GM12875 (cell line): ENCODE results near the gene CTNNA3.

Experiments used
- H3K4me3 ChIP-seq: one replicate; pipeline ENCODE4 v1.5.1; 2011; ENCODE audit warnings: low read depth, low read length, control low read depth
- CTCF ChIP-seq: IDR thresholded peaks from 2 replicates; pipeline ENCODE4 v1.5.1; 2011; ENCODE audit warnings: low read depth, mild to moderate bottlenecking, control low read depth, inconsistent platforms, low read length, moderate library complexity, borderline replicate concordance; ENCODE audit not compliant: insufficient read depth

CTNNA3 gene

GRCh38 chr10:66586073-66586472 is 1109.9 kb downstream of the CTNNA3 start:
- TF ChIP-seq CTCF, result no peak
- no peak overlapping the region for H3K4me3 ChIP-seq

GRCh38 chr10:66575251-66575855 is 1120.6 kb downstream of the CTNNA3 start:
- H3K4me3 ChIP-seq, result no peak overlapping the region
- TF ChIP-seq CTCF, result no peak

- TF ChIP-seq CTCF, result no peak
Observed at GRCh38 chr10:66572700-66573099, 1123.3 kb downstream of the CTNNA3 start.

GRCh38 chr10:66565999-66566398 is 1130.0 kb downstream of the CTNNA3 start:
- TF ChIP-seq CTCF, result no peak

More at GRCh38 chr10:66572700-66573099, 1123.3 kb downstream of the CTNNA3 start:
- no peak overlapping the region for H3K4me3 ChIP-seq

GRCh38 chr10:66564287-66564686 is 1131.7 kb downstream of the CTNNA3 start:
- H3K4me3 ChIP-seq, result no peak overlapping the region
- no peak for TF ChIP-seq CTCF

More at GRCh38 chr10:66565999-66566398, 1130.0 kb downstream of the CTNNA3 start:
- H3K4me3 ChIP-seq, result no peak overlapping the region

GRCh38 chr10:66555061-66555460 is 1140.9 kb downstream of the CTNNA3 start:
- no peak overlapping the region for H3K4me3 ChIP-seq
- TF ChIP-seq CTCF, result no peak

- H3K4me3 ChIP-seq, result no peak overlapping the region
- TF ChIP-seq CTCF, result no peak
Observed at GRCh38 chr10:66552331-66552730, 1143.7 kb downstream of the CTNNA3 start.
